GM12891 (cell line): ENCODE results near the gene KAZN.

Source experiments
- POLR2A ChIP-seq: IDR thresholded peaks from 2 replicates; pipeline ENCODE4 v1.6.1; 2011; ENCODE audit warnings: low read depth, low read length, control low read depth
- POLR2AphosphoS5 ChIP-seq: IDR thresholded peaks from 2 replicates; pipeline ENCODE4 v1.6.1; 2011; ENCODE audit warnings: low read depth, low read length, control low read depth
- SPI1 ChIP-seq: IDR thresholded peaks from 2 replicates; pipeline ENCODE4 v1.6.1; 2011; ENCODE audit warnings: low read depth, low read length, control low read depth
- TAF1 ChIP-seq: IDR thresholded peaks from 2 replicates; pipeline ENCODE4 v1.6.1; 2011; ENCODE audit warnings: low read depth, low read length, control low read depth

GRCh38 chr1:14759042-14759818 is 160.7 kb downstream of the KAZN start:
- TF ChIP-seq POLR2A (no peak), POLR2AphosphoS5 (no peak), TAF1 (no peak), SPI1 (no peak)
